ENCODE measurements around the gene RBL1. TPM values are rescaled to one million over a fixed set of nuclear protein-coding genes. Genes with fewer than 3 reads are reported as not detected.

The RBL1 gene
- total RNA-seq, 4 donors from 2014 or later: 8.0 to 30.6 (median 12.3) TPM

DNA sequence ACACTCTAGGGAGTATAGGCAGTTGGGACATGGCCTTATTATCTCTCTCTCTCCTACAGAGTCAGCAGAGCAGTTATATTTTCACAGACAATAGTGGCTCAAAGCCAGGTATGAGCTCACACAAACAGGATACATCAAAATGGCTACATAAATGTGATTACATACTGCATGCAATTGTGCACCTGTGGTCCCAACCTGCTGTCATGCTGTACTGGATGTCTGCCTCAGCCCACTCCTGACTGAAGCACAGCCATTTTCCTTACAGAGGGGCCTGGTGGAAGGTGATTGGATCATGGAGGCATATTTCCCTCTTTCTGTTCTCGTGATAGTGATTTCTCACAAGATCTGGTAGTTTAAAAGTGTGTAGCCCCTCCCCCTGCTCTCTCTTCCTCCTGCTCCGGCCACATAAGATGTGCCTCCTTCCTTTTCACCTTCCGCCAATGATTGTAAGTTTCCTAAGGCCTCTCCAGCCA, 107.3 kb downstream of the RBL1 start:
- DNase-seq (ENCODE audit: low spot score in 2 of 2): no peak

DNA sequence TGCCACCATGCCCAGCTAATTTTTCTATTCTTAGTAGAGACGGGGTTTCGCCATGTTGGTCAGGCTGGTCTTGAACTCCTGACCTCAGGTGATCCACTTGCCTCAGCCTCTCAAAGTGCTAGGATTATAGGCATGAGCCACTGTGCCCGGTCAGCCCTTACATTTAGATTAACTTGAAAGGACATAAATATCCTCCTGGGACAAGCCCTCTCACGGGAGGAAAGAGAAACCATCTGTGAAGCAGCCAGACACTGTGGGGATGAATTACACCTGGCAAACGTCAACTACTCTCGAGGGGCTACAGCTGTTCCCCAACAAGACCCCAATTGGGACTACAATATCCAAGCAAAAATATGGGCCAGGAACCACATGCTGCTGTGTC, 111.5 kb downstream of the RBL1 start:
- Histone ChIP-seq H3K36me3 (no peaks in the 10 kb centered on the region), H3K9me3 (no peaks in the 10 kb centered on the region), H3K27me3 (no peaks in the 10 kb centered on the region), H3K27ac (no peak overlapping the region), H3K4me3 (no peak overlapping the region), H3K4me1 (peaks cover 0 to 2% (median 0%) of the 10 kb centered on the region in 4 donors)
- TF ChIP-seq EP300 (IDR thresholded peaks at IDR 0.05) (no peak), POLR2A (IDR thresholded peaks at IDR 0.05) (no peak)
- TF ChIP-seq, protein P1, sequence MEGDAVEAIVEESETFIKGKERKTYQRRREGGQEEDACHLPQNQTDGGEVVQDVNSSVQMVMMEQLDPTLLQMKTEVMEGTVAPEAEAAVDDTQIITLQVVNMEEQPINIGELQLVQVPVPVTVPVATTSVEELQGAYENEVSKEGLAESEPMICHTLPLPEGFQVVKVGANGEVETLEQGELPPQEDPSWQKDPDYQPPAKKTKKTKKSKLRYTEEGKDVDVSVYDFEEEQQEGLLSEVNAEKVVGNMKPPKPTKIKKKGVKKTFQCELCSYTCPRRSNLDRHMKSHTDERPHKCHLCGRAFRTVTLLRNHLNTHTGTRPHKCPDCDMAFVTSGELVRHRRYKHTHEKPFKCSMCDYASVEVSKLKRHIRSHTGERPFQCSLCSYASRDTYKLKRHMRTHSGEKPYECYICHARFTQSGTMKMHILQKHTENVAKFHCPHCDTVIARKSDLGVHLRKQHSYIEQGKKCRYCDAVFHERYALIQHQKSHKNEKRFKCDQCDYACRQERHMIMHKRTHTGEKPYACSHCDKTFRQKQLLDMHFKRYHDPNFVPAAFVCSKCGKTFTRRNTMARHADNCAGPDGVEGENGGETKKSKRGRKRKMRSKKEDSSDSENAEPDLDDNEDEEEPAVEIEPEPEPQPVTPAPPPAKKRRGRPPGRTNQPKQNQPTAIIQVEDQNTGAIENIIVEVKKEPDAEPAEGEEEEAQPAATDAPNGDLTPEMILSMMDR (IDR thresholded peaks at IDR 0.05): no peak
- no peak for DNase-seq (ENCODE audit: low spot score in 2 of 2)
- 70 to 76% methylated on average over 6 of the region's 6 CpGs for WGBS, 2 donors

More for the DNA sequence above, 107.3 kb downstream of the RBL1 start:
- Histone ChIP-seq H3K36me3 (no peaks in the 10 kb centered on the region), H3K4me3 (no peak overlapping the region), H3K9me3 (peaks cover 0 to 13% (median 0%) of the 10 kb centered on the region in 4 donors), H3K27me3 (no peaks in the 10 kb centered on the region), H3K4me1 (peaks cover 0 to 8% (median 0%) of the 10 kb centered on the region in 4 donors), H3K27ac (peak overlapping the region in 1 of 4 donors; percentile 25)
- TF ChIP-seq EP300 (IDR thresholded peaks at IDR 0.05) (no peak), POLR2A (IDR thresholded peaks at IDR 0.05) (no peak)
- TF ChIP-seq, protein P1 (IDR thresholded peaks at IDR 0.05): no peak
- WGBS, 2 donors: 64 to 77% methylated on average over 3 of the region's 3 CpGs

DNA sequence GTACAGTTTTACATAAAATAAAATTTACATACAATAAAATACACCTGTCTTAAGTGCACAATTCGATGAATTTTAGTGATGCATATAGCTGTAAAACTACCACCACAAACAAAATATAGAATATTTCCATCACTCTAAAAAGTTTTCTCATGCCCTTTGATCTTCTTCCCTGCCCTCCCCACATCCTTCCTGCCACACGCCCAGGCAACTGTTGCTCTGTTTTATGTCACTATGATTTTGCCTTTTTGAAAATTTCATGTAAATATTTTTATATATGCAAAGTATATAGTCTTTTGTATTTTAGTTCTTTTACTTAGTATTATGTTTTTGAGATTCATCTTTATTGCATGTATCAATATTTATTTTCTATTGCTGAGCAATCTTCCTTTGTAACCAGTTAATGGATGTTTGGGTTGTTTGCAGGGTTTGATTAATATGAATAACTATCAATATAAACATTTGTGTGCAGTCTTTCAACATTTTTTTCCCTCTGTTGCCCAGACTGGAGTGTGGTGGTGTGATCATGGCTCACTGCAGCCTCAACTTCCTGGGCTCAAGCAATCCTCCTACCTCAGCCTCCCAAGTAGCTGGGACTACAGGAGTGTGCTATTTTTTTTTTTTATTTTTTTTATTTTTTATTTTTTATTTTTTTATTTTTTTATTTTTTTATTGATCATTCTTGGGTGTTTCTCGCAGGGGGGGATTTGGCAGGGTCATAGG, 120.5 kb downstream of the RBL1 start:
- no peak for DNase-seq (ENCODE audit: low spot score in 2 of 2)
- 59 to 64% methylated on average over 3 of the region's 3 CpGs for WGBS, 2 donors

DNA sequence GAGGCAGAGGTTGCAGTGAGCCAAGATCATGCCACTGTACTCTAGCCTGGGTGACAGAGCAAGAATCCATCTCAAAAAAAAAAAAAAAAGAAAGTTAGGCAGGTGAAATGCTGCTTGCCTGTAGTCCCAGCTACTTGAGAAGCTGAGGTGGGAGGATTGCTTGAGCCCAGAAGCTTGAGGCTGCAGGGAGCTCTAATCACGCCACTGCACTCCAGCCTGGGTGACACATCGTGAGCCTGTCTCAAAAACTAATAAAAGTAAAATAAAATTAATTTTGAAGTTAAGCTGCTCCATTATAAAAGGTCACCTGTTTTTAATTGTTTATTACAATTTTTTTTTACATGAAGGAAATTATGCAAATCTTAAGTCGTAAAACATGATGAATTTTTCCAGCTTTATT, 121.1 kb downstream of the RBL1 start:
- H3K36me3 ChIP-seq: no peaks in the 10 kb centered on the region
- TF ChIP-seq POLR2A (IDR thresholded peaks at IDR 0.05) (no peak), EP300 (IDR thresholded peaks at IDR 0.05) (no peak)
- TF ChIP-seq, protein P1 (IDR thresholded peaks at IDR 0.05): no peak
- H3K9me3 ChIP-seq: no peaks in the 10 kb centered on the region
- no peak for DNase-seq (ENCODE audit: low spot score in 2 of 2)
- H3K27me3 ChIP-seq: no peaks in the 10 kb centered on the region
- no peak overlapping the region for H3K27ac ChIP-seq
- 92% methylated on average over 3 of the region's 3 CpGs for WGBS, 2 donors
- H3K4me3 ChIP-seq: no peak overlapping the region
- H3K4me1 ChIP-seq: peaks cover 0 to 19% (median 10%) of the 10 kb centered on the region in 4 donors

More for the DNA sequence above, 120.5 kb downstream of the RBL1 start:
- Histone ChIP-seq H3K36me3 (no peaks in the 10 kb centered on the region), H3K9me3 (no peaks in the 10 kb centered on the region), H3K4me3 (no peak overlapping the region), H3K4me1 (peaks cover 0 to 13% (median 8%) of the 10 kb centered on the region in 4 donors), H3K27me3 (no peaks in the 10 kb centered on the region), H3K27ac (no peak overlapping the region)
- TF ChIP-seq, protein P1 (IDR thresholded peaks at IDR 0.05): no peak
- TF ChIP-seq POLR2A (IDR thresholded peaks at IDR 0.05) (no peak), EP300 (IDR thresholded peaks at IDR 0.05) (no peak)

DNA sequence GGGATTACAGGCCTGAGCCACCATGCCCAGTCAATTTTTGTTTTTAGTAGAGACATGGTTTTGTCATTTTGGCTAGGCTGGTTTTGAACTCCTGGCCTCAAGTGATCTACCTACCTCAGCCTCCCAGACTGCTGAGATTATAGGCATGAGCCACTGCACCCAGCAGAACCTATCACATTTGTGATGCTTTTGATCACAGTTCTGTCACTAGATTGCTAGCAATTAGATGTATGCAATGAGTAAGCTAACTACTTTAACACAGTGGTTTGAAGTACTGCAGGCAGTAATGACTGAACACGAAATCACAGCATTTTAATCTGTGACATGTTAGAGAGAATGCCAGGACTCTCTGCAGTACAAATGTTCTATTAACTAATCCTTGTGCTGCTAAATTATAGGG, 124.7 kb downstream of the RBL1 start:
- DNase-seq (ENCODE audit: low spot score in 2 of 2): no peak
- Histone ChIP-seq H3K9me3 (no peaks in the 10 kb centered on the region), H3K27ac (peak overlapping the region in 2 of 4 donors; percentile 78 to 86), H3K4me1 (peaks cover 0 to 37% (median 17%) of the 10 kb centered on the region in 4 donors), H3K4me3 (no peak overlapping the region), H3K36me3 (no peaks in the 10 kb centered on the region), H3K27me3 (no peaks in the 10 kb centered on the region)
- TF ChIP-seq EP300 (IDR thresholded peaks at IDR 0.05) (no peak), POLR2A (IDR thresholded peaks at IDR 0.05) (no peak)
- TF ChIP-seq, protein P1 (IDR thresholded peaks at IDR 0.05): no peak
- WGBS, 2 donors: 50 to 64% methylated on average over 1 of the region's 1 CpG
